Measurements from ENCODE around the gene PEX10. TPM values are rescaled to one million over a fixed set of nuclear protein-coding genes. Genes with fewer than 3 reads are reported as not detected.
"Not testable (repeated sequence)": the region's sequence is repeated elsewhere in the genome, so short reads cannot be mapped to it uniquely, and the experiment has no call there.

PEX10 gene
- 10 to 100 TPM; 38.3 to 49.9 TPM for total RNA-seq

GRCh38 chr1:2412395-2412772 lies at the start of gene PEX10:
Gene PEX10, minus strand, starts transcription at chr1:2412564. Its CDS starts 62 bp downstream, at chr1:2412502.
- peaks cover 48% of the 10 kb centered on the region for H3K4me1 ChIP-seq (replicated peaks)

GRCh38 chr1:2460996-2461751 lies 48.8 kb upstream of the PEX10 start:
- no peaks in the 10 kb centered on the region for H3K36me3 ChIP-seq
- 85% methylated on average over 18 of the region's 18 CpGs for WGBS
- H3K27ac ChIP-seq: no peak overlapping the region
- no peaks in the 10 kb centered on the region for H3K9me3 ChIP-seq
- intact Hi-C loops (cut with DNase I): no loop called here
- peaks cover 5% of the 10 kb centered on the region for H3K4me1 ChIP-seq (replicated peaks)
- TF ChIP-seq POLR2AphosphoS5 (IDR thresholded peaks at IDR 0.05) (no peak), CTCF (IDR thresholded peaks at IDR 0.05) (no peak), POLR2A (IDR thresholded peaks at IDR 0.05) (no peak)
- no peaks in the 10 kb centered on the region for H3K27me3 ChIP-seq (replicated peaks; ENCODE audit: insufficient read depth)
- DNase-seq (ENCODE audit: low spot score): no peak
- H3K4me3 ChIP-seq: no peak overlapping the region

More at GRCh38 chr1:2412395-2412772, at the start of gene PEX10:
- Histone ChIP-seq H3K27ac (peak within 1 kb of the TSS; percentile 88 to 96), H3K9me3 (no peaks in the 10 kb centered on the region), H3K27me3 (replicated peaks; ENCODE audit: insufficient read depth) (no peaks in the 10 kb centered on the region), H3K4me3 (peak within 1 kb of the TSS; percentile 93 to 95), H3K36me3 (peaks cover 0 to 10% of the 10 kb centered on the region in 2 donors)
- TF ChIP-seq POLR2A (IDR thresholded peaks at IDR 0.05) (no peak), POLR2AphosphoS5 (IDR thresholded peaks at IDR 0.05) (peak; percentile 92), CTCF (IDR thresholded peaks at IDR 0.05) (peak in 1 of 4 experiments; percentile 4)
- 0% methylated on average over 26 of the region's 55 CpGs for WGBS
- intact Hi-C loops (cut with DNase I): loop anchor here (1.0 to 10.0 kb wide), 2 partner anchors 135 to 232 kb away; no protein-coding TSS in a partner anchor
- peak; percentile 96 for DNase-seq (ENCODE audit: low spot score)

GRCh38 chr1:2460203-2460602 lies 47.8 kb upstream of the PEX10 start:
- 77% methylated on average over 8 of the region's 8 CpGs for WGBS
- H3K27me3 ChIP-seq (replicated peaks; ENCODE audit: insufficient read depth): no peaks in the 10 kb centered on the region
- no peaks in the 10 kb centered on the region for H3K9me3 ChIP-seq
- no peak overlapping the region for H3K27ac ChIP-seq
- H3K4me1 ChIP-seq (replicated peaks): peaks cover 5% of the 10 kb centered on the region
- no peak for DNase-seq (ENCODE audit: low spot score)
- no peak overlapping the region for H3K4me3 ChIP-seq
- TF ChIP-seq CTCF (IDR thresholded peaks at IDR 0.05): no peak
- TF ChIP-seq POLR2A (IDR thresholded peaks at IDR 0.05): no peak
- TF ChIP-seq POLR2AphosphoS5 (IDR thresholded peaks at IDR 0.05): no peak
- intact Hi-C loops (cut with DNase I): no loop called here
- H3K36me3 ChIP-seq: no peaks in the 10 kb centered on the region

GRCh38 chr1:2459757-2460156 lies 47.4 kb upstream of the PEX10 start:
- WGBS: 40% methylated on average over 8 of the region's 23 CpGs
- Histone ChIP-seq H3K27me3 (replicated peaks; ENCODE audit: insufficient read depth) (no peaks in the 10 kb centered on the region), H3K4me3 (no peak overlapping the region), H3K4me1 (replicated peaks) (peaks cover 5% of the 10 kb centered on the region), H3K27ac (no peak overlapping the region), H3K36me3 (no peaks in the 10 kb centered on the region), H3K9me3 (no peaks in the 10 kb centered on the region)
- no peak for DNase-seq (ENCODE audit: low spot score)
- intact Hi-C loops (cut with DNase I): no loop called here
- no peak for TF ChIP-seq POLR2A (IDR thresholded peaks at IDR 0.05)
- TF ChIP-seq CTCF (IDR thresholded peaks at IDR 0.05): peak in 1 of 4 experiments; percentile 22

GRCh38 chr1:2459102-2459753 lies 46.9 kb upstream of the PEX10 start:
- H3K9me3 ChIP-seq; H3K36me3 ChIP-seq; H3K4me1 ChIP-seq (replicated peaks); H3K4me3 ChIP-seq; DNase-seq (ENCODE audit: low spot score); intact Hi-C loops (cut with DNase I); H3K27me3 ChIP-seq (replicated peaks; ENCODE audit: insufficient read depth); H3K27ac ChIP-seq: not testable (repeated sequence)
- WGBS: 86% methylated on average over 13 of the region's 16 CpGs
